Effector memory CD4-positive, alpha-beta T cell (primary cell): ENCODE data around the gene MIER2.
A peak's percentile ranks its signal among the peaks of the same experiment; 100 is the strongest.

Source experiments
- DNase-seq, 3 donors: peaks; one replicate each; pipeline ENCODE4 v3.0.0-alpha.2; 2020
- H3K27ac ChIP-seq: 2 replicates; pipeline ENCODE4 v1.7.0; 2013; ENCODE audit warnings: mild to moderate bottlenecking, low read length, moderate library complexity; ENCODE audit not compliant: insufficient read depth, poor library complexity, severe bottlenecking
- H3K27me3 ChIP-seq: replicated peaks from 2 replicates; pipeline ENCODE4 v1.7.0; 2013; ENCODE audit warnings: mild to moderate bottlenecking, low read length; ENCODE audit not compliant: insufficient read depth, control insufficient read depth, poor library complexity, severe bottlenecking
- H3K36me3 ChIP-seq: 2 replicates; pipeline ENCODE4 v1.7.0; 2013; ENCODE audit warnings: mild to moderate bottlenecking, low read length, moderate library complexity; ENCODE audit not compliant: control insufficient read depth, insufficient read depth
- H3K4me1 ChIP-seq: 2 replicates; pipeline ENCODE4 v1.7.0; 2013; ENCODE audit warnings: low read length, mild to moderate bottlenecking; ENCODE audit not compliant: control insufficient read depth, insufficient read depth, poor library complexity, severe bottlenecking
- H3K4me3 ChIP-seq: 2 replicates; pipeline ENCODE4 v1.7.0; 2013; ENCODE audit warnings: low read length, low read depth, mild to moderate bottlenecking; ENCODE audit not compliant: insufficient read depth, poor library complexity, severe bottlenecking
- H3K9me3 ChIP-seq: 2 replicates; pipeline ENCODE4 v1.7.0; 2013; ENCODE audit warnings: mild to moderate bottlenecking, low read length, moderate library complexity; ENCODE audit not compliant: control insufficient read depth

Gene MIER2

GRCh38 chr19:294946-295686 lies 49.5 kb downstream of the MIER2 start:
- Histone ChIP-seq H3K27ac (no peak overlapping the region), H3K27me3 (peaks cover 15% of the 10 kb centered on the region), H3K36me3 (no peaks in the 10 kb centered on the region), H3K4me3 (no peak overlapping the region), H3K4me1 (peaks cover 20% of the 10 kb centered on the region), H3K9me3 (no peaks in the 10 kb centered on the region)
- no peak for DNase-seq

- H3K4me3 ChIP-seq, result no peak overlapping the region
- no peaks in the 10 kb centered on the region for H3K36me3 ChIP-seq
- H3K27me3 ChIP-seq, result peaks cover 15% of the 10 kb centered on the region
- DNase-seq, result no peak
- peaks cover 20% of the 10 kb centered on the region for H3K4me1 ChIP-seq
- no peak overlapping the region for H3K27ac ChIP-seq
- H3K9me3 ChIP-seq, result no peaks in the 10 kb centered on the region
Measured at GRCh38 chr19:294341-294945, 50.2 kb downstream of the MIER2 start.

GRCh38 chr19:293436-294110 lies 51.0 kb downstream of the MIER2 start:
- Histone ChIP-seq H3K27ac (no peak overlapping the region), H3K27me3 (peaks cover 15% of the 10 kb centered on the region), H3K9me3 (no peaks in the 10 kb centered on the region), H3K36me3 (no peaks in the 10 kb centered on the region), H3K4me3 (no peak overlapping the region), H3K4me1 (peaks cover 20% of the 10 kb centered on the region)
- no peak for DNase-seq

- no peak for DNase-seq
- peaks cover 15% of the 10 kb centered on the region for H3K27me3 ChIP-seq
Measured at GRCh38 chr19:292951-293350, 51.6 kb downstream of the MIER2 start.

GRCh38 chr19:292281-292884 lies 52.2 kb downstream of the MIER2 start:
- DNase-seq, result no peak
- H3K27me3 ChIP-seq, result peaks cover 15% of the 10 kb centered on the region

More at GRCh38 chr19:292951-293350, 51.6 kb downstream of the MIER2 start:
- Histone ChIP-seq H3K4me1 (peaks cover 20% of the 10 kb centered on the region), H3K4me3 (no peak overlapping the region), H3K36me3 (no peaks in the 10 kb centered on the region), H3K27ac (no peak overlapping the region), H3K9me3 (no peaks in the 10 kb centered on the region)

GRCh38 chr19:291561-292280 lies 52.9 kb downstream of the MIER2 start:
- Histone ChIP-seq H3K27ac (no peak overlapping the region), H3K4me1 (peaks cover 20% of the 10 kb centered on the region), H3K36me3 (no peaks in the 10 kb centered on the region), H3K9me3 (no peaks in the 10 kb centered on the region), H3K27me3 (peaks cover 15% of the 10 kb centered on the region), H3K4me3 (no peak overlapping the region)
- DNase-seq, result no peak

More at GRCh38 chr19:292281-292884, 52.2 kb downstream of the MIER2 start:
- Histone ChIP-seq H3K36me3 (no peaks in the 10 kb centered on the region), H3K9me3 (no peaks in the 10 kb centered on the region), H3K4me3 (no peak overlapping the region), H3K4me1 (peaks cover 20% of the 10 kb centered on the region), H3K27ac (no peak overlapping the region)

- Histone ChIP-seq H3K27me3 (peaks cover 15% of the 10 kb centered on the region), H3K4me3 (peak within 1 kb of the TSS; percentile 37), H3K4me1 (peaks cover 20% of the 10 kb centered on the region), H3K36me3 (no peaks in the 10 kb centered on the region), H3K9me3 (no peaks in the 10 kb centered on the region), H3K27ac (no peak within 1 kb of the TSS)
- DNase-seq, result no peak
Measured at GRCh38 chr19:291006-291521, 53.5 kb downstream of the MIER2 start, which contains the start of gene PLPP2. Gene PLPP2 (minus strand): TSS chr19:291403. CDS start chr19:291336, 67 bp downstream.

- DNase-seq, result no peak
- no peak overlapping the region for H3K27ac ChIP-seq
- H3K4me1 ChIP-seq, result peaks cover 20% of the 10 kb centered on the region
- no peaks in the 10 kb centered on the region for H3K36me3 ChIP-seq
- H3K9me3 ChIP-seq, result no peaks in the 10 kb centered on the region
- H3K4me3 ChIP-seq, result peak overlapping the region; percentile 37
- H3K27me3 ChIP-seq, result peaks cover 15% of the 10 kb centered on the region
Measured at GRCh38 chr19:290372-291005, 54.1 kb downstream of the MIER2 start.
